Central memory CD8-positive, alpha-beta T cell (primary cell): ENCODE results near the gene XKR8.
A peak's percentile ranks its signal among the peaks of the same experiment; 100 is the strongest.

Experiments used
- ATAC-seq: fragments of 150-1000 bp; cut with Tn5 transposase; replicated peaks from 2 replicates; pipeline ENCODE4 v1.10.0; 2022; ENCODE audit warnings: mild to moderate bottlenecking, moderate FRiP score, moderate number of reproducible peaks; ENCODE audit not compliant: poor library complexity, severe bottlenecking; ENCODE audit errors: extremely low read depth
- DNase-seq, 2 donors: peaks; one replicate each; pipeline ENCODE4 v3.0.0; 2021; ENCODE audit warnings: low spot score in 2 of 2
- H3K27ac Mint-ChIP-seq: one replicate; pipeline ENCODE4 v1.8.0; 2022; ENCODE audit warnings: low read depth, mild to moderate bottlenecking, moderate library complexity, mixed read lengths
- H3K27me3 Mint-ChIP-seq: one replicate; pipeline ENCODE4 v1.8.0; 2022; ENCODE audit warnings: mixed read lengths
- H3K36me3 Mint-ChIP-seq: one replicate; pipeline ENCODE4 v1.8.0; 2022; ENCODE audit warnings: mild to moderate bottlenecking, moderate library complexity, mixed read lengths; ENCODE audit not compliant: insufficient read depth
- H3K4me1 Mint-ChIP-seq: one replicate; pipeline ENCODE4 v1.8.0; 2022; ENCODE audit warnings: mixed read lengths
- H3K4me3 Mint-ChIP-seq: one replicate; pipeline ENCODE4 v1.8.0; 2022; ENCODE audit warnings: mild to moderate bottlenecking, moderate library complexity, mixed read lengths
- H3K9me3 Mint-ChIP-seq: one replicate; pipeline ENCODE4 v1.8.0; 2022; ENCODE audit warnings: mixed read lengths

Gene XKR8, protein sequence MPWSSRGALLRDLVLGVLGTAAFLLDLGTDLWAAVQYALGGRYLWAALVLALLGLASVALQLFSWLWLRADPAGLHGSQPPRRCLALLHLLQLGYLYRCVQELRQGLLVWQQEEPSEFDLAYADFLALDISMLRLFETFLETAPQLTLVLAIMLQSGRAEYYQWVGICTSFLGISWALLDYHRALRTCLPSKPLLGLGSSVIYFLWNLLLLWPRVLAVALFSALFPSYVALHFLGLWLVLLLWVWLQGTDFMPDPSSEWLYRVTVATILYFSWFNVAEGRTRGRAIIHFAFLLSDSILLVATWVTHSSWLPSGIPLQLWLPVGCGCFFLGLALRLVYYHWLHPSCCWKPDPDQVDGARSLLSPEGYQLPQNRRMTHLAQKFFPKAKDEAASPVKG

DNA sequence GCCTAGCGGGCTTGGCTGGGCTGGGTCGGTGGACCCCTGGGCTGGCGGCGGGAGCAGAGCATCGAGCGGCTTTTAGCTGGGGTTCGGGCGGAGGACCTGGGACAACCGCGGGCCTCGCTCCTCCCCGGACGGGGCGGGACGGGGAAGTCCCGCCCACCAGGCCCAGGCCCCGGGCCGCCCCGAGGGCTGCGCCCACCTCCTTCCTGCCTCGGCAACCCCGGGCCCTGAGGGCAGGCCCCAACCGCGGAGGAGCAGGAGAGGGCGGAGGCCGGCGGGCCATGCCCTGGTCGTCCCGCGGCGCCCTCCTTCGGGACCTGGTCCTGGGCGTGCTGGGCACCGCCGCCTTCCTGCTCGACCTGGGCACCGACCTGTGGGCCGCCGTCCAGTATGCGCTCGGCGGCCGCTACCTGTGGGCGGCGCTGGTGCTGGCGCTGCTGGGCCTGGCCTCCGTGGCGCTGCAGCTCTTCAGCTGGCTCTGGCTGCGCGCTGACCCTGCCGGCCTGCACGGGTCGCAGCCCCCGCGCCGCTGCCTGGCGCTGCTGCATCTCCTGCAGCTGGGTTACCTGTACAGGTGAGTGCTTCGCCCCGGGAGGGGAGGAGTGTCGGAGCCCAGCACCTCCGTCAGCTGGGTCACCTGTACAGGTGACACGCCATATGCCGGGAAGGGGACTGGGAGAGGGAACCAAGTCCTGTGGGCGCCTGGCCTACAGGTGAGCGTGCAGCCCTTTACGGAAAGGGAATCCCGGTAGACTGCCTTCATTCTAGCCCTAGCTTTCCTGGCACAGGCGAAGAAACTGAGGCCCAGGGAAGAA lies at the start of gene XKR8:
Gene XKR8, plus strand, starts transcription at position 182 of the 812 bp plus-strand sequence. Its CDS starts 97 bp downstream, at position 279.
- Mint-ChIP-seq H3K9me3 (no peaks in the 10 kb centered on the region), H3K36me3 (peaks cover 7% of the 10 kb centered on the region), H3K4me3 (peak within 1 kb of the TSS; percentile 81), H3K4me1 (peaks cover 17% of the 10 kb centered on the region), H3K27ac (peak within 1 kb of the TSS; percentile 82), H3K27me3 (peaks cover 16% of the 10 kb centered on the region)
- ATAC-seq (peak; percentile 99), DNase-seq (peak; percentile 65 to 73)

DNA sequence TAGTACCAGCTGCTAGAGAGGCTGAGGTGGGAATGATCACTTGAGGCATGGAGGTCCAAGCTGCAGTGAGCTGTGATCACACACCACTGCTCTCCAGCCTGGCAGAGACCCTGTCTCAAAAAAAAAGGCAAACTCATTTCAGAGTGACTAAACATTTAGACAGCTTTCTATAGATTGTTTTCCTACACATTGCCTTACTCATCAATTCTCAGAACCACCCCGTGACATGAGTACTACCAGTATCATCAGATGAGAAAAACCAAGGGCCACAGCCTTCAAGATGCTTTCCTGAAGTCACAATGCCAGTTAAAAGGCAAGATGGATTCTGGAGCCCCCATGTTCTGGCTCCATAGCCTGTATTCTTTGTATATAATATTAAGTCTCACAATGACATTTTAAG lies 47.3 kb upstream of the XKR8 start:
- Mint-ChIP-seq H3K36me3 (peaks cover 38% of the 10 kb centered on the region), H3K27me3 (no peaks in the 10 kb centered on the region), H3K27ac (no peak overlapping the region), H3K4me3 (no peak overlapping the region), H3K9me3 (no peaks in the 10 kb centered on the region), H3K4me1 (peaks cover 13% of the 10 kb centered on the region)
- ATAC-seq: no peak
- DNase-seq: no peak

DNA sequence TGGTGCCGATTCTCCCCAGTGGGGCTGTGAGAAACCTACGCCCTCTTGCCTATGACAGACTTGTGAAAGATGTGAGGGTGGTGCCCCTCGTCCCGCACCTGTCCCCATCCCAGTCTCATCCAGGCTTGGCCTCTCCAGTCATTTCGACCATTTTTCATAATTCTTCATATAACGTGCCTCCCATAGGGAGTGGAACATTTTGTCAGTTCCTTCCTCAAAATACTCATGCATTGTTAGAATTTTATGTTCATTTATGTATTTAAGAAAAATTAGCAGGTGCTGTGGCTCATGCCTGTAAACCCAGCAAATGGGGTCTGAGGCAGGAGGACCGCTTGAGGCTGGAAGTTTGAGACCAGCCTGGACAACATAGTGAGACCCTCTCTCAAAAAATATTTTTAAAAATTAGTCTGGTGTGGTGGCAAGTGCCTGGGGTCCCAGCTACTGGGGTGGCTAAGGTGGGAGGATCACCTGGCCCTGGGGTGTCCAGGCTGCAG lies 44.6 kb upstream of the XKR8 start:
- Mint-ChIP-seq H3K4me3 (peak overlapping the region; percentile 100), H3K9me3 (no peaks in the 10 kb centered on the region), H3K36me3 (peaks cover 19% of the 10 kb centered on the region), H3K27ac (peak overlapping the region; percentile 99), H3K27me3 (no peaks in the 10 kb centered on the region), H3K4me1 (peaks cover 13% of the 10 kb centered on the region)
- DNase-seq (no peak), ATAC-seq (no peak)

DNA sequence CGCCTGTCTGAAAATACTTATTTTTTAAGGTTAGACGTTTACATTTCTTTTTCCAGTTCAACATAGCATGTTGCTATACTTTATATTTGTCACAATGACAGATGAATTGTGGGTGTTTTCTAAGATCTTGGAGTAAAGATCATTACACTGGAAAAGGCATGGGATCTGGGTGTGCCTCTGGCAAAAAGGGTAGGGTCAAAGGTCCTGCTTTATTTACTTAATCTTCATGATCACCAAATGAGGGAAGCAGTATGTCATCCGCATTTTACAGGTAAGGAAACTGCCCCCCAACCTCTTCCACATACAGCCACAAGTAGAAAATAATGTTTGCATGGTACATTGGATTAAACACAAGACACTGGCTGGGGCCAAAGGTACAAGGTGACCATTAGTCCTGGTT lies 37.5 kb upstream of the XKR8 start:
- no peak overlapping the region for H3K27ac Mint-ChIP-seq
- no peak for ATAC-seq
- H3K36me3 Mint-ChIP-seq: no peaks in the 10 kb centered on the region
- no peaks in the 10 kb centered on the region for H3K4me1 Mint-ChIP-seq
- no peaks in the 10 kb centered on the region for H3K27me3 Mint-ChIP-seq
- no peak overlapping the region for H3K4me3 Mint-ChIP-seq
- no peaks in the 10 kb centered on the region for H3K9me3 Mint-ChIP-seq
- no peak for DNase-seq

DNA sequence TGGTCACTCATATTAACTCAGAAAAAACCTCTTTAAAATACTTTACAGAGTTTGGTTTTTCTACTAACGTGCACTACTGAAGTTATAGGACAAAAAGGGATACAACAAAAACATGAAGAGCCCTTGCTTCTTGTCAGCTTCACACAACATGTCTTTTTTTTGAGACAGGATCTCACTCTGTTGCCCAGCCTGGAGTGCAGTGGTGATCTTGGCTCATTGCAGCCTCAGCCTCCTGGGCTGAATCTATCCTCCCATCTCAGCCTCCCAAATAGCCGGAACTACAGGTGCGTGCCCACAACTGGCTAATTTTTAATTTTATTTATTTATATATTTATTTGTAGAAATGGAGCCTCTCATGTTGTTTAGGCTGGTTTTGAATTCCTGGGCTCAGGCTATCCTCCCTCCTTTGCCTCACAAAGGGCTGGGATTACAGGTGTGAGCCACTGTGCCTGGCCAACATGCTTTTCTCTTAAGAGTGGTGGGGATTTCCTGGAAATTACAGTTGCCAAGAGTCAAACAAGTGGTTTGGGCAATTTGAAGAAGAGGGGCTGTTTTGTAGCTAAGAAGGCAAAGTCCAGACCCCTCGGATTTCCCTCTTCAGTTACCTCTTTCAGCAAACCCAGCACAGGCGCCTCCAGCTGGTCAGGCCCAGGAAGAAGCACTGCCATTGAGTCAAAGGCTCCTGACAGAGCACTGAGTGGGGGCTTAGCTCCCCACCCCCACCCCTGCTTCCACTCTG lies 31.4 kb upstream of the XKR8 start:
- Mint-ChIP-seq H3K27me3 (peaks cover 15% of the 10 kb centered on the region), H3K27ac (no peak overlapping the region), H3K4me3 (no peak overlapping the region), H3K9me3 (no peaks in the 10 kb centered on the region), H3K4me1 (no peaks in the 10 kb centered on the region), H3K36me3 (no peaks in the 10 kb centered on the region)
- no peak for ATAC-seq
- no peak for DNase-seq

DNA sequence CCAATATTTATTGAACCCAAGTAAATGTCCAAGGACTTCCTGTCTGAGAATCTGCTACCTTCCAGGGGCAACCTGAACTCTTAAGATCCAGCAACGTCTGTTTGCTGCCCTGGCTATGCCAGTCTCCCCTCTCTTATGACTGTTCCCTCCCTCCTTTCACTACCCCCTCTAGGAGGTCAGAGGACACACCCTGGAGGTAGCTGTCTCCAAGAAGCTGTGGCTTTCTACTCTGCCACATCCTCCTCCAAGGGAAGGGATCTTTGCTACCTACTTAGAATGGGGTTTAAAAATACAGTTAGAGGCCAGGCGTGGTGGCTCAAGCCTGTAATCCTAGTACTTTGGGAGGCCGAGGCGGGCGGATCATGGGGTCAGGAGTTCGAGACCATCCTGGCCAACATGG lies 28.6 kb upstream of the XKR8 start:
- no peak overlapping the region for H3K27ac Mint-ChIP-seq
- H3K4me3 Mint-ChIP-seq: no peak overlapping the region
- peaks cover 10% of the 10 kb centered on the region for H3K4me1 Mint-ChIP-seq
- peaks cover 29% of the 10 kb centered on the region for H3K27me3 Mint-ChIP-seq
- H3K9me3 Mint-ChIP-seq: no peaks in the 10 kb centered on the region
- ATAC-seq: no peak
- no peak for DNase-seq
- H3K36me3 Mint-ChIP-seq: no peaks in the 10 kb centered on the region

DNA sequence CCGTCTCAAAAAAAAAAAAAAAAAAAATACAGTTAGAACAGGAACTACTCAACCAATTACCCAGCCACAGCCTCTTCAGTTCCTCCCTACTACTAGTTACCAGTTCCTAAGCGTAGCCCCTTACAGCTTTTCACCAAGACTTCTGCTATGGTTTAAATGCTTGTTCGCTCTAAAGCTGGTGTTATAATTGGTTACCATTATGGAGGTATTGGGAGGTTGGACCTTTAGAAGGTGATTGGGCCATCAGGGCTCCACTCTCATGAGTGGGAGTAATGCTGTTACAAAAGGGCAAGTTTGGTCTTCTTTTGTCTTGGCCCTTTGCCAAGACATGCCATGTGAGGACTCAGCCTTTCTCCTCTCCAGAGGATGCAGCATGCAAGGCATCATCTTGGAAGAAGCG lies 28.0 kb upstream of the XKR8 start:
- DNase-seq (no peak), ATAC-seq (no peak)
- Mint-ChIP-seq H3K9me3 (no peaks in the 10 kb centered on the region), H3K27me3 (peaks cover 29% of the 10 kb centered on the region), H3K4me1 (peaks cover 10% of the 10 kb centered on the region), H3K36me3 (no peaks in the 10 kb centered on the region), H3K27ac (no peak overlapping the region), H3K4me3 (no peak overlapping the region)

DNA sequence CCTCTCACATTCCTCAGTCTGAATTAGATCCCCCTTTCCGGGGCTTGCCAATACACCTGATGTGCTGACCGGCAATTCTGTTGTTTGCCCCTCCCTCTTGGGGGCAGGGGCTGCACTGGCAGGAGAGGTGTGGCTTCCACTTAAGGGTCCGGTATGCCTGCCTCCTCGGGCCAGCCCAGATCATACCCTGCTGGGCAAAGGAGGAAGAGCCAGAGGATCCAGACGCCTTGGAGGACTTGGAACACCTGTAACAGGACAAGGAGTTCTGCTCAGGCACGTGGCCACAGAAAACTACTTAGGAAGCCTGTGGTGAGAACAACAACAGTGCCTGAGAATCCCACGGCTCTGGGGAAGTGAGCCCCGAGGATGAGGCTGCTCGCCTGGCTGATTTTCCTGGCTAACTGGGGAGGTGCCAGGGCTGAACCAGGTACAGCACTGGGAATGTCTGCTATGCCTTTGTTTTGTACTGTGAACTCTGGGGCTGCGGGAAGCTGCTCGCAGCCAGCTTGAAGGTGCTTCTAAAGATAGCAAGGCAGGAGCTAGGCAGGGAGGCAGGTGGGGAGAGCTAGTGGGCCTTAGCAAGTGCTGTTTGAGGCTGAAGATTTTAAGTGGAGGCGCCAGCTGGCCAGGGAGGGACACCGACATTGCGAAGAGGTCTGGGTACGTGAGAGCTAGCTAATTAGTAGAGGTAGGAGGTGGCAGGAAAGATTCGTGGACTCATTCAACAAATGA lies 24.8 kb upstream of the XKR8 start, which contains the start of gene SMPDL3B:
Gene SMPDL3B, plus strand, starts transcription at position 183 of the 732 bp plus-strand sequence. Its CDS starts 184 bp downstream, at position 367.
- Mint-ChIP-seq H3K27me3 (peaks cover 29% of the 10 kb centered on the region), H3K4me3 (peak within 1 kb of the TSS; percentile 39), H3K36me3 (no peaks in the 10 kb centered on the region), H3K9me3 (no peaks in the 10 kb centered on the region), H3K4me1 (peaks cover 12% of the 10 kb centered on the region), H3K27ac (peak within 1 kb of the TSS; percentile 5)
- ATAC-seq (no peak), DNase-seq (no peak)

DNA sequence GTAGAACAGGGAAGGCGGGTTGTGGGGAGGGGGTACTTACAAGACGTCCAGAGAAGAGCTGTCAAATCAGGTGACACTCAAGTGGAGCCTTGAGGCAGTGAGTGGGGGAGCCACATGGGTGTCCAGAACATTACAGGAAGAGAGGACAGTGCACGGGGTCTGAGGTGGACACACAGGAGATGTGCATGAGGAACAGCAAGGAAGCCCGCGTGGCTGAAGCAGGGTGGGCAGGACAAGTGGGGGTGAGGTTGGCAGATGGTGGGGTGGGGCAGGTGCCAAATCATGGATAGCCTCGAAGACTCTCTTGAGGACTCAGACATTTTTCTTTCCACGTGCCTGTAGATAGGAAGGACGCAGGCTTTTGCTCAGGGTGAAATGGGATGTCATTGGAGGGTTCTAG lies 24.1 kb upstream of the XKR8 start:
- no peak for ATAC-seq
- DNase-seq: no peak
- Mint-ChIP-seq H3K27ac (peak overlapping the region; percentile 5), H3K4me3 (no peak overlapping the region), H3K36me3 (no peaks in the 10 kb centered on the region), H3K27me3 (peaks cover 29% of the 10 kb centered on the region), H3K9me3 (no peaks in the 10 kb centered on the region), H3K4me1 (peaks cover 19% of the 10 kb centered on the region)

DNA sequence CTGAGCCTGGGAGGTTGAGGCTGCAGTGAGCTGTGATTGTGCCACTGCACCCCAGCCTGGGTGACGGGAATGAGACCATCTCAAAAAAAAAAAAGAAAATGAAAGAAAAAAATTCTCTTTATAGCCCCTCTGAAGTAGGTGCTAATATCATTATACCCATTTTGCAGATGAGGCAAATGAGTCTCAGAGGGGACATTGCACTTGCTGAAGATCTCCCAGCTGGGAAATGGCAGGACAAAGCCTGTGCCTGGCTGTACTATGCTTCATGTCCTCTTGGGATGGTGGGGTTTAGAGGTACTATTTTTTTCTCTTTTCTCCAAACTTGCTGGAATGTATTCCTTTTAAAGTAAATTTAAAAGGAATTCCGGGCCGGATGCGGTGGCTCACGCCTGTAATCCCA lies 23.4 kb upstream of the XKR8 start:
- Mint-ChIP-seq H3K4me3 (no peak overlapping the region), H3K4me1 (peaks cover 19% of the 10 kb centered on the region), H3K27ac (no peak overlapping the region), H3K27me3 (peaks cover 29% of the 10 kb centered on the region), H3K9me3 (no peaks in the 10 kb centered on the region), H3K36me3 (no peaks in the 10 kb centered on the region)
- ATAC-seq (no peak), DNase-seq (no peak)

DNA sequence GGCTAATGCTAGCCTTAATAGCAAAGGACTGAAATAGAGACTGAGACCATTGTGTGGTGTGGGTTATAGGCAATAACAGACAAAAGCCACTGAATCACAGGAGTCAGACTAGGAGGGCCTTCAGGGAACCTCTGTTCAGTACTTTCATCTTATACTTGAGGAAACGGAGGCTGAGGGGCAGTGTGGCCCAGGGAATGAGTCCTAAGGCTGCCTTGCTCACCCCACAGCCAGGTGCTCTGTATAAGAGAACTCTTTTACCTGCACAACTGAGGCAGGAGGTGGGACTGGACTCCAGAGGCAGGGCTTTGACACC lies 22.3 kb upstream of the XKR8 start:
- ATAC-seq (no peak), DNase-seq (no peak)
- peaks cover 19% of the 10 kb centered on the region for H3K4me1 Mint-ChIP-seq
- no peak overlapping the region for H3K4me3 Mint-ChIP-seq
- H3K27me3 Mint-ChIP-seq: peaks cover 20% of the 10 kb centered on the region
- H3K36me3 Mint-ChIP-seq: no peaks in the 10 kb centered on the region
- no peak overlapping the region for H3K27ac Mint-ChIP-seq
- H3K9me3 Mint-ChIP-seq: no peaks in the 10 kb centered on the region

DNA sequence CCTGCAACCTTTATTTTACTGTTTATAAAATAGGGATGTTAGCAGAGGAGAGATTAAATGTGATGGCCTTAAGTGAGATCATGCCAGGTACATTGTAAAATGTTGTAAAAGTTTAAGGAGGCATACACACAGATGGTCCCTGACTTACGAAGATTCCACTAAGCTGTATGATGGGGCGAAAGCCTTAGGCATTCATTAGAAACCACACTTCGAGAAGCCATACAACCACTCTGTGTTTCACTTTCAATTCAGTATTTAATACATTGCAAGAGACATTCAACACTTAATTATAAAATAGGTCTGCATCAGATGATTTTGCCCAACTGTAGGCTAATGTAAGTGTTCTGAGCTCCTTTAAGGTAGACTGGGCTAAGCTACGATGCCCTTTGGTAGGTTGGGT lies 21.3 kb upstream of the XKR8 start:
- peaks cover 29% of the 10 kb centered on the region for H3K4me1 Mint-ChIP-seq

More for the DNA sequence above, 21.3 kb upstream of the XKR8 start:
- Mint-ChIP-seq H3K9me3 (no peaks in the 10 kb centered on the region), H3K4me3 (no peak overlapping the region), H3K36me3 (no peaks in the 10 kb centered on the region), H3K27ac (no peak overlapping the region), H3K27me3 (peaks cover 14% of the 10 kb centered on the region)
- ATAC-seq (no peak), DNase-seq (no peak)
